ENCODE measurements around the gene HPS3.
"Not testable (repeated sequence)": the region's sequence is repeated elsewhere in the genome, so short reads cannot be mapped to it uniquely, and the experiment has no call there.

HPS3 gene

GRCh38 chr3:149129326-149130205 is at the start of gene HPS3:
Gene HPS3, plus strand, starts transcription at chr3:149129638. Its CDS starts 86 bp downstream, at chr3:149129724.
- in situ Hi-C loops (cut with MboI; ENCODE audit: low sequenced_read_pairs) = no loop called here

GRCh38 chr3:149080011-149080698 is 49.3 kb upstream of the HPS3 start:
- in situ Hi-C loops (cut with MboI; ENCODE audit: low sequenced_read_pairs) = no loop called here

- in situ Hi-C loops (cut with MboI; ENCODE audit: low sequenced_read_pairs) = no loop called here
Measured at GRCh38 chr3:149080699-149081091, 48.7 kb upstream of the HPS3 start.

- in situ Hi-C loops (cut with MboI; ENCODE audit: low sequenced_read_pairs) = no loop called here
Measured at GRCh38 chr3:149081772-149082171, 47.7 kb upstream of the HPS3 start.

- in situ Hi-C loops (cut with MboI; ENCODE audit: low sequenced_read_pairs) = no loop called here
Measured at GRCh38 chr3:149085828-149086231, 43.6 kb upstream of the HPS3 start.

GRCh38 chr3:149086232-149086988 is 43.0 kb upstream of the HPS3 start, which contains the start of gene HLTF:
Gene HLTF, minus strand, starts transcription at chr3:149086533. Its CDS starts 197 bp downstream, at chr3:149086336.
- in situ Hi-C loops (cut with MboI; ENCODE audit: low sequenced_read_pairs) = no loop called here

GRCh38 chr3:149087208-149087607 is 42.2 kb upstream of the HPS3 start:
- in situ Hi-C loops (cut with MboI; ENCODE audit: low sequenced_read_pairs) = no loop called here

- in situ Hi-C loops (cut with MboI; ENCODE audit: low sequenced_read_pairs) = no loop called here
Measured at GRCh38 chr3:149089395-149089794, 40.0 kb upstream of the HPS3 start.

GRCh38 chr3:149090461-149090860 is 39.0 kb upstream of the HPS3 start:
- in situ Hi-C loops (cut with MboI; ENCODE audit: low sequenced_read_pairs) = no loop called here

- in situ Hi-C loops (cut with MboI; ENCODE audit: low sequenced_read_pairs) = no loop called here
Measured at GRCh38 chr3:149090907-149091306, 38.5 kb upstream of the HPS3 start.

- in situ Hi-C loops (cut with MboI; ENCODE audit: low sequenced_read_pairs) = no loop called here
Measured at GRCh38 chr3:149091983-149092382, 37.5 kb upstream of the HPS3 start.

- in situ Hi-C loops (cut with MboI; ENCODE audit: low sequenced_read_pairs) = no loop called here
Measured at GRCh38 chr3:149095487-149095886, 34.0 kb upstream of the HPS3 start.

GRCh38 chr3:149097987-149098386 is 31.5 kb upstream of the HPS3 start:
- in situ Hi-C loops (cut with MboI; ENCODE audit: low sequenced_read_pairs) = not testable (repeated sequence)

- in situ Hi-C loops (cut with MboI; ENCODE audit: low sequenced_read_pairs) = loop anchor here (25.0 kb wide), 2 partner anchors 139 to 386 kb away; no protein-coding TSS in a partner anchor
Measured at GRCh38 chr3:149101154-149101553, 28.3 kb upstream of the HPS3 start.

- in situ Hi-C loops (cut with MboI; ENCODE audit: low sequenced_read_pairs) = loop anchor here (25.0 kb wide), 2 partner anchors 139 to 386 kb away; no protein-coding TSS in a partner anchor
Measured at GRCh38 chr3:149101641-149102040, 27.8 kb upstream of the HPS3 start.

GRCh38 chr3:149104484-149104883 is 25.0 kb upstream of the HPS3 start:
- in situ Hi-C loops (cut with MboI; ENCODE audit: low sequenced_read_pairs) = loop anchor here (25.0 kb wide), 2 partner anchors 142 to 383 kb away; no protein-coding TSS in a partner anchor

- in situ Hi-C loops (cut with MboI; ENCODE audit: low sequenced_read_pairs) = loop anchor here (25.0 kb wide), 2 partner anchors 152 to 373 kb away; no protein-coding TSS in a partner anchor
Measured at GRCh38 chr3:149114458-149114857, 15.0 kb upstream of the HPS3 start.

GRCh38 chr3:149115114-149115513 is 14.3 kb upstream of the HPS3 start:
- in situ Hi-C loops (cut with MboI; ENCODE audit: low sequenced_read_pairs) = loop anchor here (5.0 to 25.0 kb wide), 3 partner anchors 153 to 372 kb away; no protein-coding TSS in a partner anchor

GRCh38 chr3:149118724-149119123 is 10.7 kb upstream of the HPS3 start:
- in situ Hi-C loops (cut with MboI; ENCODE audit: low sequenced_read_pairs) = loop anchor here (5.0 to 25.0 kb wide), 3 partner anchors 154 to 369 kb away; no protein-coding TSS in a partner anchor

GRCh38 chr3:149119466-149119865 is 10.0 kb upstream of the HPS3 start:
- in situ Hi-C loops (cut with MboI; ENCODE audit: low sequenced_read_pairs) = loop anchor here (5.0 to 25.0 kb wide), 3 partner anchors 153 to 368 kb away; no protein-coding TSS in a partner anchor

Measured in HL-60/S4 (cell line).